ENCODE measurements around the gene KAT2A.

KAT2A gene

DNA sequence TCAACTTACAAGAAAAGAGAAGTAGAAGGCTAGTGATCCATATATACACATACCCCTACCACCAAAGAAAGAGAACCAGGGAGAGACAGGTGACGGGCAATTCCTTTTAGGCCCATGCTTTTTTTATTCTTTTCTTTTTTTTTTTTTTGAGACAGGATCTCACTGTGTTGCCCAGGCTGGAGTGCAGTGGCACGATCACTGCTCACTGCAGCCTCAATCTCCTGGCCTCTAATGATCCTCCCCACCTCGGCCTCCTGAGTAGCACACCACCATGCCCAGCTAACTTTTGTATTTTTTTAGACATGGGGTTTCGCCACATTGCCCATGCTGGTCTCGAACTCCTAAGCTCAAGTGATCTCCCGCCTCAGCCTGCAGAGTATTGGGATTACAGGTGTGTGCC lies 6.2 kb upstream of the KAT2A start:
- ChIA-PET CTCF (interaction anchor here (1.0 to 1.7 kb wide), 2 partner anchors 9 to 24 kb away, joined by 3 to 5 read pairs; no protein-coding TSS in a partner anchor), POLR2A (no interaction called here)
- TF ChIP-seq, protein P1, sequence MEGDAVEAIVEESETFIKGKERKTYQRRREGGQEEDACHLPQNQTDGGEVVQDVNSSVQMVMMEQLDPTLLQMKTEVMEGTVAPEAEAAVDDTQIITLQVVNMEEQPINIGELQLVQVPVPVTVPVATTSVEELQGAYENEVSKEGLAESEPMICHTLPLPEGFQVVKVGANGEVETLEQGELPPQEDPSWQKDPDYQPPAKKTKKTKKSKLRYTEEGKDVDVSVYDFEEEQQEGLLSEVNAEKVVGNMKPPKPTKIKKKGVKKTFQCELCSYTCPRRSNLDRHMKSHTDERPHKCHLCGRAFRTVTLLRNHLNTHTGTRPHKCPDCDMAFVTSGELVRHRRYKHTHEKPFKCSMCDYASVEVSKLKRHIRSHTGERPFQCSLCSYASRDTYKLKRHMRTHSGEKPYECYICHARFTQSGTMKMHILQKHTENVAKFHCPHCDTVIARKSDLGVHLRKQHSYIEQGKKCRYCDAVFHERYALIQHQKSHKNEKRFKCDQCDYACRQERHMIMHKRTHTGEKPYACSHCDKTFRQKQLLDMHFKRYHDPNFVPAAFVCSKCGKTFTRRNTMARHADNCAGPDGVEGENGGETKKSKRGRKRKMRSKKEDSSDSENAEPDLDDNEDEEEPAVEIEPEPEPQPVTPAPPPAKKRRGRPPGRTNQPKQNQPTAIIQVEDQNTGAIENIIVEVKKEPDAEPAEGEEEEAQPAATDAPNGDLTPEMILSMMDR (IDR thresholded peaks at IDR 0.05; ENCODE audit: insufficient read depth, low read length, missing control alignments), result no peak
- DNase-seq (ENCODE audit: low read depth, low spot score), result no peak
- no peak overlapping the region for H3K4me3 ChIP-seq (ENCODE audit: low read depth, low read length)

DNA sequence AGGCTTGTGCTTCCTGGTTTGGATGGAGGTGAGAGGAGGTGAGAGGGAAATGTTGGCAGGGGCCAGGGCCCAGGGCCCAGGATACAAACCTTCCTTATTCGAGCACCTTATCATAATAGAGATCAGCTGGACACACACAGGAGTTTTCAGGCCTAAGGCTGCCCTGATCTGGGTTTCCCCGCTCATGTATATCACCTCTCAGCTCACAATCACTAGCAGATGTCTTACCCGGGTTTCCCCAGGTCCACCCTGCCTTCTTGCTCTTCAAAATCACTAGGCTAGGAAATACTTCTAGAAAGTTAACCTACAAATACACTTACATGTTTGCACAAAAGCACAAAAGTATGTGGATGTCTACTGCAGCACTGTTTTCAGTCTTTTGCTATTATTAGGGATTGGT lies 5.7 kb upstream of the KAT2A start:
- ChIA-PET CTCF (interaction anchor here (1.4 to 1.7 kb wide), 2 partner anchors 9 to 96 kb away, joined by 3 to 5 read pairs; no protein-coding TSS in a partner anchor), POLR2A (no interaction called here)
- no peak overlapping the region for H3K4me3 ChIP-seq (ENCODE audit: low read depth, low read length)
- no peak for DNase-seq (ENCODE audit: low read depth, low spot score)
- TF ChIP-seq, protein P1 (IDR thresholded peaks at IDR 0.05; ENCODE audit: insufficient read depth, low read length, missing control alignments), result no peak

DNA sequence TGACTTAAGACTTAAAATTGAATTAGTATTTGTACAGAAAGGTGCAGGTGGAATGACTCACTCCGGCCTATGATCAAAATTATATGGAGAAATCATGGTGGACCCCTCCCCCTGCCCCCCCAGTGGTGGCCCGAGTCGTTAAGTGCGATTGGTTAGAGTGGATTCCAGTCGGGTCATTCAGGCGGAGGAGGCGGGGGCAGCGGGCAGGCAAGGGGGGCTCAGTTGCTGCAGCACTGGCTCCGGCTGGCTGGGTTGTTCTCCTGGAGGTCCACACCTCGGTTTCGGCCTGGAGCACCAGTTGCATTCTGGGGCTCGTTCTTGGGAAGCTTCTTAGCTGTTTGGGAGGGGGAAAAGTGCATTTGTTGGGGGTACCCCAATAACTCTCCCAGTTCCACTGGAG lies 4.4 kb upstream of the KAT2A start:
- no peak for DNase-seq (ENCODE audit: low read depth, low spot score)
- H3K4me3 ChIP-seq (ENCODE audit: low read depth, low read length), result no peak overlapping the region
- TF ChIP-seq, protein P1 (IDR thresholded peaks at IDR 0.05; ENCODE audit: insufficient read depth, low read length, missing control alignments), result no peak
- POLR2A ChIA-PET, result no interaction called here
- CTCF ChIA-PET, result interaction anchor here (0.9 to 1.4 kb wide), 2 partner anchors 17 to 97 kb away, joined by 3 read pairs; no protein-coding TSS in a partner anchor

DNA sequence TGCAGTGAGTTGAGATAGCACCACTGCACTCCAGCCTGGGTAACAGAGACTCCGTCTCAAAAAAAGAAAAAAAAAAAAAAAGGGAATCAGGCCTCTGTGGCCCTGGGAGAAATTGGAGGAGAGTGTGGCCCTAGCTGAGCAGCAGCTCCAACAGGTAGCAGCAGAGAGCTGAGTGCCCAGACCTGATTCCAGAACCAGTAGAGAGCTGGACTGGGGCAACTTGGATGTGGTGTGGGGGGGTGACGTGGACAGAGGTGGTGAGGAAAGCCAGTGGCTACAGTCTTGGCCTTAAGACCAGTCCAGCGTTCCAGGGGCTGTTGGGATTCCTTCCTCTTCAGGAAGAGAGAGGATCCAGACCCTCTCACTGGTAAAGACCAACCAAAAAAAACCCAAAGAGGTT lies 3.1 kb upstream of the KAT2A start:
- ChIA-PET POLR2A (no interaction called here), CTCF (interaction anchor here (1.3 kb wide), 1 partner anchor 30 kb away, joined by 3 read pairs; no protein-coding TSS in a partner anchor)
- TF ChIP-seq, protein P1 (IDR thresholded peaks at IDR 0.05; ENCODE audit: insufficient read depth, low read length, missing control alignments), result no peak
- DNase-seq (ENCODE audit: low read depth, low spot score), result no peak
- H3K4me3 ChIP-seq (ENCODE audit: low read depth, low read length), result no peak overlapping the region

DNA sequence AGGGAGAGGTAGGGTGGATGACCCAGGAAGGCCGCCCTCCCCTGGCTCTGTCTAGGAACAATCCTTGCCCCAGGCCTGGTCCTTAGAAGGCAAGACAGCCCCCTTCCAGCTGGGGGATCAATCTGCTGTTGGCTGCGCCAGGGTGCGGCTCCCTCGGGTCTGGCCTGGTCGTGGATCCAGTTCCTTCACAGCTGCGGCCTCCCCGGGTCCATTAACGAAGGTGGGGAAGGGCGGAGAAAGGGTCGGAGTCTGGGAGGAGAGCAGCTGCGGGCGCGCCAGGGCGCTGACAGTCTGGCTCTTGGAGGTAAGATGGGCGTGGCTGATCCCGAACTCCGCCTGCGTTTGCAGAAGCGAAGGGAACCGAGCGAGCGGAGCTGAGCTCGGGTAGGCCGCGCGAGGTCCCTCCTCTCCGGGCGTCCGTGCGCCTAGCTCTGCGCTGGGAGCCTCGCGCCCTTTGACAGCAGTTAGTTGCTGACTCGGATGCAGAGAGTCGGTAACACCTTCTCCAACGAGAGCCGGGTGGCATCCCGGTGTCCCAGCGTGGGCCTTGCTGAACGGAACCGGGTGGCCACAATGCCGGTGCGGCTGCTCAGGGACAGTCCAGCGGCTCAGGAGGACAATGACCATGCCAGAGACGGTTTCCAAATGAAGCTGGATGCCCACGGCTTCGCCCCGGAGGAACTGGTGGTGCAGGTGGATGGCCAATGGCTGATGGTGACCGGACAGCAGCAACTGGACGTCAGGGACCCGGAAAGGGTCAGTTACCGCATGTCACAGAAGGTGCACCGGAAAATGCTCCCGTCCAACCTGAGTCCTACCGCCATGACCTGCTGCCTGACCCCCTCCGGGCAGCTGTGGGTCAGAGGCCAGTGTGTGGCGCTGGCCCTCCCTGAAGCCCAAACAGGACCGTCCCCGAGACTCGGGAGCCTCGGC lies 1.5 kb upstream of the KAT2A start, which contains the start of gene HSPB9:
TSS of gene HSPB9 (plus strand) at position 434 of the 933 bp plus-strand sequence. CDS start at position 481, 47 bp downstream.
- TF ChIP-seq, protein P1 (IDR thresholded peaks at IDR 0.05; ENCODE audit: insufficient read depth, low read length, missing control alignments), result no peak
- ChIA-PET POLR2A (interaction anchor here (1.4 kb wide), 1 partner anchor 11 kb away, joined by 4 read pairs; no protein-coding TSS in a partner anchor), CTCF (interaction anchor here (1.2 to 25.6 kb wide), 3 partner anchors 20 to 160 kb away, joined by 3 to 451 read pairs (median 131); partner anchors contain the start of genes CNP, DNAJC7 and NKIRAS2)
- no peak within 1 kb of the TSS; the same call in 1 of the 2 replicates for H3K4me3 ChIP-seq (ENCODE audit: low read depth, low read length)
- no peak for DNase-seq (ENCODE audit: low read depth, low spot score)

Data from AG04449 (cell line).